OCI-LY7 (cell line): ENCODE measurements around the gene ZSCAN30. TPM values are rescaled to one million over a fixed set of nuclear protein-coding genes. Genes with fewer than 3 reads are reported as not detected.

Experiments used
- BruUV-seq: library from RNA; stranded (reverse); fragments of 400-500 nt; replicated peaks from 2 replicates; lab custom pipeline; 2021; lab: Mats Ljungman, UMichigan
- CTCF ChIA-PET: fragments of 300-600 bp; sonication (Branson Sonifier 250); formaldehyde crosslinking; loops from one replicate; lab custom pipeline; 2022; ENCODE audit warnings: antibody characterized with exemption; ENCODE audit not compliant: unreplicated experiment; lab: Charles Lee
- POLR2A ChIA-PET: fragments of 300-600 bp; sonication (Branson Sonifier 250); formaldehyde crosslinking; loops from one replicate; lab custom pipeline; 2022; ENCODE audit warnings: antibody characterized with exemption; lab: Charles Lee
- DNase-seq: peaks from one replicate; pipeline ENCODE4 v3.0.0-alpha.2; 2015; ENCODE audit warnings: low spot score
- H2AFZ ChIP-seq: fragments of 200-600 bp; sonication (generic), shearing (Covaris generic); 2 replicates; pipeline ENCODE4 v1.6.1; 2014; ENCODE audit warnings: mild to moderate bottlenecking, antibody characterized with exemption, low read length, moderate library complexity
- H3K27ac ChIP-seq: fragments of 200-600 bp; sonication (generic); 2 replicates; pipeline ENCODE4 v1.5.1; 2014; ENCODE audit warnings: mixed run types, low read depth, mild to moderate bottlenecking, moderate library complexity, low read length, inconsistent platforms; ENCODE audit not compliant: poor library complexity, severe bottlenecking
- H3K36me3 ChIP-seq: fragments of 200-600 bp; sonication (generic); 2 replicates; pipeline ENCODE4 v1.6.1; 2014; ENCODE audit warnings: mild to moderate bottlenecking, antibody characterized with exemption, low read length, moderate library complexity, mixed read lengths; ENCODE audit not compliant: insufficient read depth
- H3K4me1 ChIP-seq: fragments of 200-600 bp; sonication (generic); 2 replicates; pipeline ENCODE4 v1.5.1; 2014; ENCODE audit warnings: mild to moderate bottlenecking, low read length; ENCODE audit not compliant: insufficient read depth, poor library complexity, severe bottlenecking
- H3K4me2 ChIP-seq: fragments of 200-600 bp; sonication (generic); 2 replicates; pipeline ENCODE4 v1.6.1; 2014; ENCODE audit warnings: mild to moderate bottlenecking, low read length
- H3K4me3 ChIP-seq: fragments of 200-600 bp; sonication (generic); 2 replicates; pipeline ENCODE4 v1.5.1; 2014; ENCODE audit warnings: mild to moderate bottlenecking, low read depth, low read length; ENCODE audit not compliant: poor library complexity, severe bottlenecking
- H3K79me2 ChIP-seq: fragments of 200-600 bp; sonication (generic); 2 replicates; pipeline ENCODE4 v1.6.1; 2016; ENCODE audit warnings: low read depth, mild to moderate bottlenecking, low read length, moderate library complexity, mixed read lengths; ENCODE audit not compliant: insufficient read depth
- H3K9me2 ChIP-seq: fragments of 200-600 bp; sonication (generic); 2 replicates; pipeline ENCODE4 v1.6.1; 2016; ENCODE audit warnings: mild to moderate bottlenecking, low read length, mixed read lengths; ENCODE audit not compliant: insufficient read depth
- H3K9me3 ChIP-seq: fragments of 200-600 bp; sonication (generic); 2 replicates; pipeline ENCODE4 v1.6.1; 2014; ENCODE audit warnings: mild to moderate bottlenecking, mixed run types, low read length, mixed read lengths
- H4K20me1 ChIP-seq: fragments of 200-600 bp; sonication (generic); 2 replicates; pipeline ENCODE4 v1.6.1; 2014; ENCODE audit warnings: mild to moderate bottlenecking, antibody characterized with exemption, low read length, moderate library complexity, mixed read lengths; ENCODE audit not compliant: insufficient read depth
- EZH2phosphoT487 ChIP-seq: fragments of 200-600 bp; sonication (generic); IDR thresholded peaks from 2 replicates; pipeline ENCODE4 v1.6.1; 2018; ENCODE audit warnings: low read depth, borderline replicate concordance, mild to moderate bottlenecking, mixed run types, antibody characterized with exemption, low read length, moderate library complexity, mixed read lengths
- intact Hi-C: fragments of 100-400 bp; cut with micrococcal nuclease; formaldehyde crosslinking; loops from one replicate; pipeline ENCODE4 v1.10.0; 2022; ENCODE audit not compliant: unreplicated experiment
- total RNA-seq, 2 experiments: library from RNA; depleted of rRNA in 1 of 2; stranded (reverse); fragments of >200 nt in 1 of 2; shearing (Covaris generic) in 1 of 2; gene quantifications; 2 replicates each; pipeline ENCODE4 v1.2.3, GENCODE V29; 2014 to 2022
- TF ChIP-seq, protein P1 (sequence below): fragments of 200-600 bp; sonication (generic); conservative IDR thresholded peaks from 2 replicates; pipeline ENCODE4 v1.5.1; 2014; ENCODE audit warnings: mild to moderate bottlenecking, antibody characterized with exemption, low read length, moderate library complexity, mixed read lengths

ZSCAN30 gene
- total RNA-seq, 2 experiments from 2014 or later = 4.3 to 7.6 TPM

GRCh38 chr18:35276267-35276666, 13.8 kb downstream of the ZSCAN30 start:
- H3K9me2 ChIP-seq = no peaks in the 10 kb centered on the region
- no peak overlapping the region for H3K27ac ChIP-seq
- H3K79me2 ChIP-seq = no peaks in the 10 kb centered on the region
- no peaks in the 10 kb centered on the region for H3K9me3 ChIP-seq
- TF ChIP-seq EZH2phosphoT487 = no peak
- TF ChIP-seq, protein P1, sequence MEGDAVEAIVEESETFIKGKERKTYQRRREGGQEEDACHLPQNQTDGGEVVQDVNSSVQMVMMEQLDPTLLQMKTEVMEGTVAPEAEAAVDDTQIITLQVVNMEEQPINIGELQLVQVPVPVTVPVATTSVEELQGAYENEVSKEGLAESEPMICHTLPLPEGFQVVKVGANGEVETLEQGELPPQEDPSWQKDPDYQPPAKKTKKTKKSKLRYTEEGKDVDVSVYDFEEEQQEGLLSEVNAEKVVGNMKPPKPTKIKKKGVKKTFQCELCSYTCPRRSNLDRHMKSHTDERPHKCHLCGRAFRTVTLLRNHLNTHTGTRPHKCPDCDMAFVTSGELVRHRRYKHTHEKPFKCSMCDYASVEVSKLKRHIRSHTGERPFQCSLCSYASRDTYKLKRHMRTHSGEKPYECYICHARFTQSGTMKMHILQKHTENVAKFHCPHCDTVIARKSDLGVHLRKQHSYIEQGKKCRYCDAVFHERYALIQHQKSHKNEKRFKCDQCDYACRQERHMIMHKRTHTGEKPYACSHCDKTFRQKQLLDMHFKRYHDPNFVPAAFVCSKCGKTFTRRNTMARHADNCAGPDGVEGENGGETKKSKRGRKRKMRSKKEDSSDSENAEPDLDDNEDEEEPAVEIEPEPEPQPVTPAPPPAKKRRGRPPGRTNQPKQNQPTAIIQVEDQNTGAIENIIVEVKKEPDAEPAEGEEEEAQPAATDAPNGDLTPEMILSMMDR = no peak
- H3K4me2 ChIP-seq = no peak overlapping the region
- no peak overlapping the region for H2AFZ ChIP-seq
- no peaks in the 10 kb centered on the region for H3K36me3 ChIP-seq
- no peaks in the 10 kb centered on the region for H4K20me1 ChIP-seq
- H3K4me1 ChIP-seq = no peaks in the 10 kb centered on the region
- no peak for DNase-seq
- H3K4me3 ChIP-seq = no peak overlapping the region
- BruUV-seq = no TSS peak
- ChIA-PET POLR2A (no interaction called here), CTCF (no interaction called here)
- intact Hi-C loops = no loop called here

GRCh38 chr18:35271656-35272055, 18.4 kb downstream of the ZSCAN30 start:
- ChIA-PET POLR2A (no interaction called here), CTCF (no interaction called here)
- no peaks in the 10 kb centered on the region for H4K20me1 ChIP-seq
- H3K79me2 ChIP-seq = no peaks in the 10 kb centered on the region
- TF ChIP-seq EZH2phosphoT487 = no peak
- TF ChIP-seq, protein P1 = no peak
- intact Hi-C loops = no loop called here
- no peak overlapping the region for H2AFZ ChIP-seq
- H3K4me3 ChIP-seq = no peak overlapping the region
- no peak overlapping the region for H3K4me2 ChIP-seq
- H3K27ac ChIP-seq = no peak overlapping the region
- BruUV-seq = no TSS peak
- no peaks in the 10 kb centered on the region for H3K9me2 ChIP-seq
- H3K9me3 ChIP-seq = no peaks in the 10 kb centered on the region
- H3K4me1 ChIP-seq = peaks cover 6% of the 10 kb centered on the region
- H3K36me3 ChIP-seq = no peaks in the 10 kb centered on the region
- no peak for DNase-seq

- DNase-seq = peak; percentile 34
- H3K4me3 ChIP-seq = no peak overlapping the region
- no TSS peak for BruUV-seq
- H3K4me2 ChIP-seq = no peak overlapping the region
- no peaks in the 10 kb centered on the region for H3K9me2 ChIP-seq
- intact Hi-C loops = no loop called here
- H3K27ac ChIP-seq = no peak overlapping the region
- no peaks in the 10 kb centered on the region for H3K79me2 ChIP-seq
- H3K36me3 ChIP-seq = no peaks in the 10 kb centered on the region
- CTCF ChIA-PET = no interaction called here
- no peak overlapping the region for H2AFZ ChIP-seq
- no peaks in the 10 kb centered on the region for H4K20me1 ChIP-seq
- POLR2A ChIA-PET = no interaction called here
- no peaks in the 10 kb centered on the region for H3K9me3 ChIP-seq
- TF ChIP-seq EZH2phosphoT487 = no peak
- TF ChIP-seq, protein P1 = no peak
- peaks cover 6% of the 10 kb centered on the region for H3K4me1 ChIP-seq
Measured at GRCh38 chr18:35268821-35269220, 21.2 kb downstream of the ZSCAN30 start.
